B cell (primary cell): ENCODE results near the gene SUGP1. TPM values are rescaled to one million over a fixed set of nuclear protein-coding genes. Genes with fewer than 3 reads are reported as not detected.

ENCODE experiments used
- ATAC-seq: fragments of 200-7000 bp; cut with Tn5 transposase; one replicate; pipeline ENCODE4 v1.10.0; 2021; ENCODE audit warnings: low read depth, mild to moderate bottlenecking, moderate number of reproducible peaks, moderate library complexity
- CTCF ChIA-PET: fragments of 350-600 bp; sonication (Branson Sonifier 250); formaldehyde crosslinking; loops from one replicate; lab custom pipeline; 2021; ENCODE audit warnings: antibody characterized with exemption, inconsistent platforms; lab: Charles Lee
- POLR2A ChIA-PET: fragments of 350-600 bp; sonication (Branson Sonifier 250); formaldehyde crosslinking; loops from one replicate; lab custom pipeline; 2021; ENCODE audit warnings: antibody characterized with exemption; lab: Charles Lee
- DNase-seq: peaks from one replicate; pipeline ENCODE4 v3.0.0; 2013
- H2AFZ ChIP-seq: 2 replicates; pipeline ENCODE4 v1.6.1; 2012; ENCODE audit warnings: mild to moderate bottlenecking, low read depth, low read length; ENCODE audit not compliant: insufficient read depth, poor library complexity, severe bottlenecking
- H3K27ac ChIP-seq, 2 donors: 1 replicate in 1 of 2; 2 replicates in 1 of 2; pipeline ENCODE4 v1.5.1; 2012 to 2013; ENCODE audit warnings: low read length in 2 of 2, mild to moderate bottlenecking in 2 of 2, moderate library complexity in 1 of 2
- H3K27me3 ChIP-seq, 4 experiments: fragments of 200-600 bp in 1 of 4; sonication (generic) in 1 of 4; replicated peaks in 1 of 4; 1 replicate in 2 of 4; 2 replicates in 2 of 4; pipeline versions ENCODE4 v1.6.1 to v1.7.0; 2013 to 2016; ENCODE audit warnings: low read length in 3 of 4, mild to moderate bottlenecking in 2 of 4, mixed read lengths in 1 of 4, moderate library complexity in 1 of 4; ENCODE audit not compliant: insufficient read depth in 4 of 4, control insufficient read depth in 3 of 4; ENCODE audit errors: control extremely low read depth in 1 of 4
- H3K36me3 ChIP-seq, 2 experiments: replicated peaks in 1 of 2; 1 replicate in 1 of 2; 2 replicates in 1 of 2; pipeline versions ENCODE4 v1.6.1 to v1.7.1; 2013; ENCODE audit warnings: low read length in 1 of 2; ENCODE audit not compliant: insufficient read depth in 2 of 2, control insufficient read depth in 1 of 2; ENCODE audit errors: control extremely low read depth in 1 of 2, extremely low read depth in 1 of 2
- H3K4me1 ChIP-seq, 2 donors: fragments of 200-600 bp in 1 of 2; sonication (generic) in 1 of 2; 1 replicate in 1 of 2; 2 replicates in 1 of 2; pipeline versions ENCODE4 v1.5.1 to v1.6.1; 2013 to 2017; ENCODE audit warnings: low read length in 2 of 2; ENCODE audit not compliant: control insufficient read depth in 2 of 2, insufficient read depth in 2 of 2
- H3K4me2 ChIP-seq: replicated peaks from 2 replicates; pipeline ENCODE3; 2012; ENCODE audit warnings: mild to moderate bottlenecking, low read depth, low read length; ENCODE audit not compliant: poor library complexity, severe bottlenecking
- H3K4me3 ChIP-seq, 5 experiments: fragments of 200-600 bp in 1 of 5; sonication (generic) in 1 of 5; 1 replicate in 3 of 5; 2 replicates in 2 of 5; pipeline versions ENCODE4 v1.5.1 to v1.7.0; 2011 to 2016; ENCODE audit warnings: low read length in 4 of 5, mild to moderate bottlenecking in 4 of 5, low read depth in 2 of 5, control low read depth in 1 of 5, moderate library complexity in 1 of 5; ENCODE audit not compliant: insufficient read depth in 1 of 5; ENCODE audit errors: control extremely low read depth in 1 of 5, extremely low read depth in 1 of 5
- H3K79me2 ChIP-seq: fragments of 200-600 bp; sonication (generic); one replicate; pipeline ENCODE4 v1.6.0; 2016; ENCODE audit warnings: low read length; ENCODE audit not compliant: control insufficient read depth, insufficient read depth
- H3K9ac ChIP-seq: fragments of 200-600 bp; sonication (generic); 2 replicates; pipeline ENCODE4 v1.6.1; 2017; ENCODE audit warnings: mild to moderate bottlenecking, low read length, moderate library complexity
- H3K9me3 ChIP-seq, 3 donors: one replicate each; pipeline versions ENCODE4 v1.6.1 to v1.7.1; 2013; ENCODE audit warnings: low read length in 2 of 3; ENCODE audit not compliant: control insufficient read depth in 2 of 3, insufficient read depth in 1 of 3; ENCODE audit errors: control extremely low read depth in 1 of 3
- H4K20me1 ChIP-seq: 2 replicates; pipeline ENCODE4 v1.6.0; 2012; ENCODE audit warnings: mild to moderate bottlenecking, low read length; ENCODE audit not compliant: insufficient read depth, control insufficient read depth, poor library complexity, severe bottlenecking
- H3K27ac Mint-ChIP-seq: one replicate; pipeline ENCODE4 v1.8.0; 2021; ENCODE audit warnings: mixed read lengths
- H3K27me3 Mint-ChIP-seq: one replicate; pipeline ENCODE4 v1.8.0; 2021; ENCODE audit warnings: mixed read lengths
- H3K4me1 Mint-ChIP-seq: one replicate; pipeline ENCODE4 v1.8.0; 2021; ENCODE audit warnings: mixed read lengths
- H3K4me3 Mint-ChIP-seq: one replicate; pipeline ENCODE4 v1.8.0; 2021; ENCODE audit warnings: mixed read lengths
- H3K9me3 Mint-ChIP-seq: one replicate; pipeline ENCODE4 v1.8.0; 2022; ENCODE audit warnings: mixed read lengths; ENCODE audit not compliant: insufficient read depth
- EZH2 ChIP-seq: IDR thresholded peaks from 2 replicates; pipeline ENCODE4 v1.6.1; 2012; ENCODE audit warnings: borderline replicate concordance, low read depth, mild to moderate bottlenecking, moderate library complexity, low read length; ENCODE audit not compliant: insufficient read depth, poor library complexity, severe bottlenecking
- WGBS: methylation state at CpG from one replicate; pipeline ENCODE4 v1.1.5; 2013; ENCODE audit warnings: missing lambda C conversion rate; ENCODE audit not compliant: insufficient coverage; 5-methylcytosine and 5-hydroxymethylcytosine counted together
- intact Hi-C: fragments of 100-400 bp; cut with micrococcal nuclease; formaldehyde crosslinking; loops from one replicate; pipeline ENCODE4 v1.10.0; 2022
- polyA plus RNA-seq: library from polyadenylated mRNA; depleted of rRNA; stranded (reverse); fragments of >200 nt; gene quantifications from 2 replicates; pipeline ENCODE4 v1.2.3, GENCODE V29; 2012
- total RNA-seq, 2 donors: library from RNA; stranded (reverse); fragments of 120-200 nt in 1 of 2; gene quantifications; 1 replicate in 1 of 2; 2 replicates in 1 of 2; pipeline versions ENCODE4 v1.2.3 to v1.2.4, GENCODE V29; 2013 to 2022
- TF ChIP-seq, protein P1 (sequence below): fragments of 200-600 bp; IDR thresholded peaks from one replicate; pipeline ENCODE4 v1.8.0; 2022; ENCODE audit warnings: antibody characterized with exemption, mild to moderate bottlenecking

SUGP1 gene
- total and polyA plus RNA-seq, 2 donors (not counting 1 experiment from before 2014, with no cell fraction given), result 61.3 to 86.9 TPM

DNA sequence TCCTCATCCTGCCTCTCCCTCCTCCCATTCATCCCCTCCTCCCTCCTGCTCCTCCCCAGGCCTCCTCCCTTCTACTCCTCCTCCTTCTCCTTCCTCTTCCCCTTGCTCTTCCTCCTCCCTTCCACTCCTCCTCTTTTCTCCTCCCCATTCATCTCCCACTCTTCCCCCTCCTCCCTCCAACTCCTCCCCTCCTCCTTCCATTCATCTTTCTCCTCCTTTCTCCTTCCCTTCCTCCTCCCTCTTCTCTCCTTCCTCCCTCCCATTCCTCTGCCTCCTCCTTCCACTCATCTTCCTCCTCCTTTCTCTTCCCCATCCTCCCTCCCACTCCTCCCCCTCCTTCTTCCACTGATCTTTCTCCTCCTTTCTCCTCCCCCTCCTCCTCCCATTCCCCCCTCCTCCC is 80.6 kb downstream of the SUGP1 start:
- Histone ChIP-seq H3K4me1 (no peaks in the 10 kb centered on the region), H3K9ac (no peak overlapping the region), H4K20me1 (no peaks in the 10 kb centered on the region), H3K36me3 (no peaks in the 10 kb centered on the region), H3K27ac (no peak overlapping the region), H3K79me2 (no peaks in the 10 kb centered on the region), H3K4me2 (no peak overlapping the region), H3K9me3 (peaks cover 1 to 27% (median 13%) of the 10 kb centered on the region in 3 donors), H3K4me3 (no peak overlapping the region), H2AFZ (no peak overlapping the region), H3K27me3 (peaks cover 0 to 12% (median 4%) of the 10 kb centered on the region in 4 experiments)
- no peak for DNase-seq
- no peak overlapping the region for H3K4me3 Mint-ChIP-seq
- TF ChIP-seq EZH2, result no peak
- TF ChIP-seq, protein P1, sequence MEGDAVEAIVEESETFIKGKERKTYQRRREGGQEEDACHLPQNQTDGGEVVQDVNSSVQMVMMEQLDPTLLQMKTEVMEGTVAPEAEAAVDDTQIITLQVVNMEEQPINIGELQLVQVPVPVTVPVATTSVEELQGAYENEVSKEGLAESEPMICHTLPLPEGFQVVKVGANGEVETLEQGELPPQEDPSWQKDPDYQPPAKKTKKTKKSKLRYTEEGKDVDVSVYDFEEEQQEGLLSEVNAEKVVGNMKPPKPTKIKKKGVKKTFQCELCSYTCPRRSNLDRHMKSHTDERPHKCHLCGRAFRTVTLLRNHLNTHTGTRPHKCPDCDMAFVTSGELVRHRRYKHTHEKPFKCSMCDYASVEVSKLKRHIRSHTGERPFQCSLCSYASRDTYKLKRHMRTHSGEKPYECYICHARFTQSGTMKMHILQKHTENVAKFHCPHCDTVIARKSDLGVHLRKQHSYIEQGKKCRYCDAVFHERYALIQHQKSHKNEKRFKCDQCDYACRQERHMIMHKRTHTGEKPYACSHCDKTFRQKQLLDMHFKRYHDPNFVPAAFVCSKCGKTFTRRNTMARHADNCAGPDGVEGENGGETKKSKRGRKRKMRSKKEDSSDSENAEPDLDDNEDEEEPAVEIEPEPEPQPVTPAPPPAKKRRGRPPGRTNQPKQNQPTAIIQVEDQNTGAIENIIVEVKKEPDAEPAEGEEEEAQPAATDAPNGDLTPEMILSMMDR, result no peak
- CTCF ChIA-PET, result no interaction called here
- no peak overlapping the region for H3K27ac Mint-ChIP-seq
- H3K9me3 Mint-ChIP-seq, result peaks cover 7% of the 10 kb centered on the region
- H3K4me1 Mint-ChIP-seq, result no peaks in the 10 kb centered on the region
- POLR2A ChIA-PET, result no interaction called here
- ATAC-seq, result no peak
- H3K27me3 Mint-ChIP-seq, result peaks cover 11% of the 10 kb centered on the region
- intact Hi-C loops, result no loop called here

DNA sequence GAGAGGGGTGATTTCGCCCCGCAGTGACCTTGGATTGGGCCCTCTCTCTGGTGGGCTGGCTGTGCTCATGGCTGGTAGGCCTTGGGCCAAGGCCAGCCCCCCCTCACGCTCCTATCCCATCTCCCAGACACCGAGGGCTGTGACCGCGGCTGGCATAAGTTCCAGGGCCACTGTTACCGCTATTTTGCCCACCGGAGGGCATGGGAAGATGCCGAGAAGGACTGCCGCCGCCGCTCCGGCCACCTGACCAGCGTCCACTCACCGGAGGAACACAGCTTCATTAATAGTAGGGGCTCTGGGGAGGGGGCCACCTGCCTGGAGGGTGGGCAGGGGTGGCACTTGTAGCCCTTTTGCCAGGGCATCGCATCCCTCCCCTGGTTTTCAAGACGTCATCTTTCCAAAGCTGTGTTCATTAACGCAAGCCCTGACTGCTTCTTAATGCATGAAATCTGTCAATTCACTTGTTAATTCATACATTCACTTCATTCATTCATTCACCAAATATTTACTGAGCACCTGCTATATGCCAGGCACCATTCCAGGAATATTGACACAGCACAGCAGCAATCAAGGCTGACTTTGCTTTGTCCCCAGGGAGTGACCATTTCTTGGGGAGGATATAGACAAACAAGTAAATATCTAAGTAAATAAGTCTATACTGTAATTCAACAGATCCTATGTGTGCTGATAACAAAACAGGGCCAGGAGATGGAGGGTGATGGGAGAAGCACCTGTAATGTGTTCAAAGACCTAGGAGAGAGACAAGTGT is 82.0 kb downstream of the SUGP1 start:
- 94% methylated on average over 17 of the region's 18 CpGs for WGBS
- intact Hi-C loops, result no loop called here
- H3K27ac ChIP-seq, result no peak overlapping the region
- ChIA-PET POLR2A (no interaction called here), CTCF (no interaction called here)
- no peak overlapping the region for H3K9ac ChIP-seq
- TF ChIP-seq, protein P1, result no peak
- no peak for TF ChIP-seq EZH2
- H2AFZ ChIP-seq, result no peak overlapping the region
- Mint-ChIP-seq H3K4me3 (no peak overlapping the region), H3K27ac (no peak overlapping the region), H3K4me1 (no peaks in the 10 kb centered on the region), H3K27me3 (peaks cover 13% of the 10 kb centered on the region), H3K9me3 (peaks cover 8% of the 10 kb centered on the region)
- no peak overlapping the region for H3K4me3 ChIP-seq
- H3K4me1 ChIP-seq, result no peaks in the 10 kb centered on the region
- H3K4me2 ChIP-seq, result no peak overlapping the region
- ATAC-seq (no peak), DNase-seq (no peak)
- peaks cover 4 to 40% (median 25%) of the 10 kb centered on the region in 3 donors for H3K9me3 ChIP-seq
- H3K36me3 ChIP-seq, result no peaks in the 10 kb centered on the region
- H3K27me3 ChIP-seq, result peaks cover 0 to 12% (median 4%) of the 10 kb centered on the region in 4 experiments
- H3K79me2 ChIP-seq, result no peaks in the 10 kb centered on the region
- no peaks in the 10 kb centered on the region for H4K20me1 ChIP-seq
